PC-3 (cell line): Measurements from ENCODE around the gene BICDL2.

Source experiments
- CTCF ChIP-seq: fragments of 300-600 bp; sonication (generic); conservative IDR thresholded peaks from 2 replicates; pipeline ENCODE4 v1.5.1; 2017; ENCODE audit warnings: antibody characterized with exemption, low read depth, mild to moderate bottlenecking, low read length
- EZH2 ChIP-seq: fragments of 300-600 bp; sonication (generic); IDR thresholded peaks from one replicate; pipeline ENCODE4 v1.6.1; 2017; ENCODE audit warnings: antibody characterized with exemption, mild to moderate bottlenecking, low read length; ENCODE audit not compliant: unreplicated experiment
- EZH2phosphoT487 ChIP-seq: fragments of 300-600 bp; sonication (generic); IDR thresholded peaks from 2 replicates; pipeline ENCODE4 v1.6.1; 2018; ENCODE audit warnings: mild to moderate bottlenecking, antibody characterized with exemption, low read length, borderline replicate concordance

- TF ChIP-seq CTCF (no peak), EZH2 (no peak), EZH2phosphoT487 (no peak)
Measured at GRCh38 chr16:3007957-3008689, 28.6 kb downstream of the BICDL2 start.
